ENCODE data around the gene RBMS3. TPM values are rescaled to one million over a fixed set of nuclear protein-coding genes. Genes with fewer than 3 reads are reported as not detected.

Gene RBMS3
- total RNA-seq, 1 experiment from 2014 or later: 0.42 TPM

DNA sequence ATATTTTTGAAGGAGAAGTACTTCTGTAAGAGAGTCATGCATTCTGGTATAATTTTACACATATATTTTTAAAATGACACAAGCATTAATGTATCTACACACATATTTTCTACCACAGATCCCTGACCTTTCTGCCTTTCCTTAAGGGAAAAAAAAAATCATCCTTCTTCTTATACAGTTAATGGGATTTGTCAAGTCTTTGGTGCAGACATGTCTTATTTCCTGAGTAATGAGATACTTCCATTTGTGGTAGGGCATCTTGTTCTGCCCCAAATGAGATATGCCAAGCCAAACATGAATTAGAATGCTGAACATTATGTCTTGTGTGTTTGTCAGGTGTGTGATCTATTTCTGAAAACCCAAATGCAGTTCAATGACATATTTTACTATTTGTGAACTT lies 329.9 kb downstream of the RBMS3 start (continued):
- TF ChIP-seq ZNF274 (IDR thresholded peaks at IDR 0.05; ENCODE audit: low read depth, low read length) (no peak), SIN3A (IDR thresholded peaks at IDR 0.05; ENCODE audit: low read depth) (no peak)

DNA sequence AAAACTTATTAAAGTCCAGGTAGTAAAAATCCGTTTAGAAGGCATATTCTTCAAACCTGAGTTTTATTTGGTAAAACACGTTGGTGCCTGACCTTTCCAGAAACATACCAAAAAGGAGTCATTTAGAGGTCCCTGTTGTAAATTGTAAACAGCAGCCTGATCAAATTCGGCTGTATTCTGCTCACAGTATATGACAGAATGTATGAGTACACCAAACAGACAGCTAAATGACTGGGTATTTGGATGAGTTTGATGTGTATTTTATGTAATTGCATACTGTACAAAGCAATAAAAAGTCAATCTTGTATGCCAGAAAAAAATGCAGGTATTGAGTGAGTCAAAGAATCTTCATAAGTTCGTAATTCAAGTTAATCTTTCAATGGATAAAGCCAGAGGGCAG lies 330.4 kb downstream of the RBMS3 start:
- RAD21 ChIA-PET (ENCODE audit: low non-redundant PET in 1 of 2, low total read pairs in 2 of 2, uncharacterized antibody in 2 of 2, unreplicated experiment in 2 of 2): no interaction called here
- H3K27ac ChIP-seq (ENCODE audit: low read depth, low read length): no peak overlapping the region
- H3K27me3 ChIP-seq (ENCODE audit: insufficient read depth, low read length): peaks cover 5% of the 10 kb centered on the region
- no peaks in the 10 kb centered on the region for H3K4me1 ChIP-seq (ENCODE audit: control insufficient read depth in 1 of 2, insufficient read depth in 2 of 2, low read length in 2 of 2)
- DNase-seq (ENCODE audit: low read depth, low spot score): no peak
- TF ChIP-seq CBX3 (IDR thresholded peaks at IDR 0.05; ENCODE audit: low read depth): no peak
- no peak for TF ChIP-seq SRF (IDR thresholded peaks at IDR 0.05; ENCODE audit: low read depth)
- no peak for TF ChIP-seq JUND (IDR thresholded peaks at IDR 0.05)
- TF ChIP-seq ZFX (IDR thresholded peaks at IDR 0.05): no peak
- no peak for TF ChIP-seq POLR2A (IDR thresholded peaks at IDR 0.05; ENCODE audit: borderline replicate concordance, extremely low read depth, insufficient read depth, insufficient read length)
- no peak for TF ChIP-seq POLR2AphosphoS5 (IDR thresholded peaks at IDR 0.05; ENCODE audit: low read depth, low read length)
- TF ChIP-seq SP1 (IDR thresholded peaks at IDR 0.05; ENCODE audit: low read depth): no peak
- TF ChIP-seq YY1 (IDR thresholded peaks at IDR 0.05; ENCODE audit: extremely low read depth, insufficient replicate concordance, low read depth, low read length): no peak
- TF ChIP-seq, protein P1, sequence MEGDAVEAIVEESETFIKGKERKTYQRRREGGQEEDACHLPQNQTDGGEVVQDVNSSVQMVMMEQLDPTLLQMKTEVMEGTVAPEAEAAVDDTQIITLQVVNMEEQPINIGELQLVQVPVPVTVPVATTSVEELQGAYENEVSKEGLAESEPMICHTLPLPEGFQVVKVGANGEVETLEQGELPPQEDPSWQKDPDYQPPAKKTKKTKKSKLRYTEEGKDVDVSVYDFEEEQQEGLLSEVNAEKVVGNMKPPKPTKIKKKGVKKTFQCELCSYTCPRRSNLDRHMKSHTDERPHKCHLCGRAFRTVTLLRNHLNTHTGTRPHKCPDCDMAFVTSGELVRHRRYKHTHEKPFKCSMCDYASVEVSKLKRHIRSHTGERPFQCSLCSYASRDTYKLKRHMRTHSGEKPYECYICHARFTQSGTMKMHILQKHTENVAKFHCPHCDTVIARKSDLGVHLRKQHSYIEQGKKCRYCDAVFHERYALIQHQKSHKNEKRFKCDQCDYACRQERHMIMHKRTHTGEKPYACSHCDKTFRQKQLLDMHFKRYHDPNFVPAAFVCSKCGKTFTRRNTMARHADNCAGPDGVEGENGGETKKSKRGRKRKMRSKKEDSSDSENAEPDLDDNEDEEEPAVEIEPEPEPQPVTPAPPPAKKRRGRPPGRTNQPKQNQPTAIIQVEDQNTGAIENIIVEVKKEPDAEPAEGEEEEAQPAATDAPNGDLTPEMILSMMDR (IDR thresholded peaks at IDR 0.05 in 2 of 3, conservative IDR thresholded peaks at IDR 0.05 in 1 of 3; ENCODE audit: borderline replicate concordance in 1 of 3, insufficient read depth in 1 of 3, low read depth in 2 of 3, low read length in 2 of 3): no peak
- TF ChIP-seq ZNF274 (IDR thresholded peaks at IDR 0.05; ENCODE audit: low read depth, low read length): no peak
- no peak for TF ChIP-seq FOSL1 (IDR thresholded peaks at IDR 0.05; ENCODE audit: low read depth)
- TF ChIP-seq, protein P2, sequence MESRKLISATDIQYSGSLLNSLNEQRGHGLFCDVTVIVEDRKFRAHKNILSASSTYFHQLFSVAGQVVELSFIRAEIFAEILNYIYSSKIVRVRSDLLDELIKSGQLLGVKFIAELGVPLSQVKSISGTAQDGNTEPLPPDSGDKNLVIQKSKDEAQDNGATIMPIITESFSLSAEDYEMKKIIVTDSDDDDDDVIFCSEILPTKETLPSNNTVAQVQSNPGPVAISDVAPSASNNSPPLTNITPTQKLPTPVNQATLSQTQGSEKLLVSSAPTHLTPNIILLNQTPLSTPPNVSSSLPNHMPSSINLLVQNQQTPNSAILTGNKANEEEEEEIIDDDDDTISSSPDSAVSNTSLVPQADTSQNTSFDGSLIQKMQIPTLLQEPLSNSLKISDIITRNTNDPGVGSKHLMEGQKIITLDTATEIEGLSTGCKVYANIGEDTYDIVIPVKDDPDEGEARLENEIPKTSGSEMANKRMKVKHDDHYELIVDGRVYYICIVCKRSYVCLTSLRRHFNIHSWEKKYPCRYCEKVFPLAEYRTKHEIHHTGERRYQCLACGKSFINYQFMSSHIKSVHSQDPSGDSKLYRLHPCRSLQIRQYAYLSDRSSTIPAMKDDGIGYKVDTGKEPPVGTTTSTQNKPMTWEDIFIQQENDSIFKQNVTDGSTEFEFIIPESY (IDR thresholded peaks at IDR 0.05; ENCODE audit: extremely low read depth, insufficient replicate concordance, low read length): no peak
- no peak for TF ChIP-seq EGR1 (IDR thresholded peaks at IDR 0.05; ENCODE audit: low read depth)
- no peak for ATAC-seq
- no peaks in the 10 kb centered on the region for H3K9me3 ChIP-seq (ENCODE audit: control insufficient read depth in 1 of 2, insufficient read depth in 1 of 2, low read depth in 1 of 2, low read length in 2 of 2)
- no peak overlapping the region for H3K4me3 ChIP-seq (replicated peaks in 1 of 2; ENCODE audit: low read depth in 1 of 2, low read length in 2 of 2)
- no peak overlapping the region for H3K4me2 ChIP-seq (ENCODE audit: low read length)
- intact Hi-C loops (cut with micrococcal nuclease): no loop called here
- no peaks in the 10 kb centered on the region for H4K20me1 ChIP-seq (ENCODE audit: insufficient read depth)
- H3K9me2 ChIP-seq (ENCODE audit: insufficient read depth): no peaks in the 10 kb centered on the region
- POLR2A ChIA-PET: no interaction called here
- H3K36me3 ChIP-seq (ENCODE audit: control insufficient read depth in 1 of 2, insufficient read depth in 2 of 2, low read length in 2 of 2): no peaks in the 10 kb centered on the region
- BruUV-seq (replicated peaks): no TSS peak
- H2AFZ ChIP-seq (ENCODE audit: low read depth, low read length, poor library complexity, severe bottlenecking): no peak overlapping the region
- no peak overlapping the region for H3K9ac ChIP-seq (ENCODE audit: low read length)
- no peaks in the 10 kb centered on the region for H3K79me2 ChIP-seq (ENCODE audit: insufficient read depth, low read length)
- CTCF ChIA-PET: no interaction called here

Data from HCT116 (cell line).